Fibroblast of mammary gland (primary cell): ENCODE measurements around the gene GDPD5.

Source experiments
- DNase-seq: peaks from one replicate; pipeline ENCODE4 v3.0.0-alpha.2; 2010; ENCODE audit warnings: low read depth
- H3K4me3 ChIP-seq: 2 replicates; pipeline ENCODE4 v1.5.1; 2011; ENCODE audit warnings: low read depth, mild to moderate bottlenecking, low read length, moderate library complexity; ENCODE audit not compliant: control insufficient read depth
- TF ChIP-seq, protein P1 (sequence below): conservative IDR thresholded peaks from 2 replicates; pipeline ENCODE4 v1.5.1; 2011; ENCODE audit warnings: low read depth, low read length, inconsistent platforms; ENCODE audit not compliant: control insufficient read depth, insufficient read depth

The GDPD5 gene

DNA sequence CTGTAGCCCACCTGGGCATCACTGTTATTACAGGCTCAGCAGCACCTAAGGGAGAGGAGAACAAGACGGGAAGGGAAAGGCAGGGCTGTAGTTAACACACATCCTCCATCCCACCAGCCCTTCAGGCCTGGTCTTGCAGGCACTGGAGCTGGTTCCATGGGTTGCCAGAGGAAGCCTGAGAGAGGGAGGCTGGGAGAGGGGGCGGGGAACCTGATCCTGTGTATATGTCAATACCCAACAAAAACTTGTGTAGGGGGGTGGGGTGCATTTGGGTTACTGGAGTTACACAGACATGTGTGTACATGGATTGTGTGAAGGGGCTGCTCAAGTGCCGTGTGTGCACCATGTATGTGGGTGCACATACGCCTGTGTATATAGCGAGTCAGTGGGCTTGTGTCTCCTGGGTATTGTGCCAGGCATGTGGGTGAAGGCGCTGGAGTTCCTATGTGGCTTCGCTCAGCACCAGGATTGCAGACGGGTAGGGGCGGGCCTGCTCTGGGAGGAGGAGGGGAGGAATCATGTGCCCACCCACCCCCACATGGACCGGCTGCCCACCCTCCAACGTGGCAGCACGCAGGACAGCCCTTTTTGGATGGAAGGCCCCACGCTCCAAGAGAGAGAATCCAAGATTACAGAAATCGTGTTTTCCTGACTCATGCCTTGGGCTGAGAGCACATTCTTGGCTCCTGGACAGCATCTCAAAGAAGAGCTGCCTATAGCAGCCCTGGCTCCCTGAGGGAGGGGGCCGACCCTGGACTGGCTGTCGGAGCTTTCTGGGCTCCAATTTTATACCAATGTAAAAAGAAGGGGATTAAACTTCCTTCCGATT, 32.1 kb upstream of the GDPD5 start:
- TF ChIP-seq, protein P1, sequence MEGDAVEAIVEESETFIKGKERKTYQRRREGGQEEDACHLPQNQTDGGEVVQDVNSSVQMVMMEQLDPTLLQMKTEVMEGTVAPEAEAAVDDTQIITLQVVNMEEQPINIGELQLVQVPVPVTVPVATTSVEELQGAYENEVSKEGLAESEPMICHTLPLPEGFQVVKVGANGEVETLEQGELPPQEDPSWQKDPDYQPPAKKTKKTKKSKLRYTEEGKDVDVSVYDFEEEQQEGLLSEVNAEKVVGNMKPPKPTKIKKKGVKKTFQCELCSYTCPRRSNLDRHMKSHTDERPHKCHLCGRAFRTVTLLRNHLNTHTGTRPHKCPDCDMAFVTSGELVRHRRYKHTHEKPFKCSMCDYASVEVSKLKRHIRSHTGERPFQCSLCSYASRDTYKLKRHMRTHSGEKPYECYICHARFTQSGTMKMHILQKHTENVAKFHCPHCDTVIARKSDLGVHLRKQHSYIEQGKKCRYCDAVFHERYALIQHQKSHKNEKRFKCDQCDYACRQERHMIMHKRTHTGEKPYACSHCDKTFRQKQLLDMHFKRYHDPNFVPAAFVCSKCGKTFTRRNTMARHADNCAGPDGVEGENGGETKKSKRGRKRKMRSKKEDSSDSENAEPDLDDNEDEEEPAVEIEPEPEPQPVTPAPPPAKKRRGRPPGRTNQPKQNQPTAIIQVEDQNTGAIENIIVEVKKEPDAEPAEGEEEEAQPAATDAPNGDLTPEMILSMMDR: no peak
- H3K4me3 ChIP-seq: peak overlapping the region; percentile 17
- DNase-seq: peak; percentile 92

DNA sequence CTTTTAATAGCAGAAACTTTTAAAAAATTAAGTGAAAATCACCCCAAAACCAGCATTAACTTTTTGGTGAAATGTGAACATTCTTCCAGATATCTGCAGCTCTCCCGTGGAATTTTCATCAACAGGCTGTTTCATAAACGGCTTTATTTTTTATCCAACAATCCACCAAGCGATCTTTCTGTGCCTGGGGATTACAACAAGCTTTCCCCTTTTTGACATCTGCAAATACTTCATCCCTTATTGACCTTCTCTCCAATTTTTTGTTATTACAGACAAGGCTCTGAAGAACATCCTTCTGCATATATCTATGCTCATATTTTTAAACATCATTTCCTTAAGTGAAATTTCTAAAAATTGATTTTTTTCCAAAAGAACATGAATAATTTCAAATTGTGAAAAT, 30.5 kb upstream of the GDPD5 start:
- TF ChIP-seq, protein P1: no peak
- H3K4me3 ChIP-seq: no peak overlapping the region
- DNase-seq: no peak

DNA sequence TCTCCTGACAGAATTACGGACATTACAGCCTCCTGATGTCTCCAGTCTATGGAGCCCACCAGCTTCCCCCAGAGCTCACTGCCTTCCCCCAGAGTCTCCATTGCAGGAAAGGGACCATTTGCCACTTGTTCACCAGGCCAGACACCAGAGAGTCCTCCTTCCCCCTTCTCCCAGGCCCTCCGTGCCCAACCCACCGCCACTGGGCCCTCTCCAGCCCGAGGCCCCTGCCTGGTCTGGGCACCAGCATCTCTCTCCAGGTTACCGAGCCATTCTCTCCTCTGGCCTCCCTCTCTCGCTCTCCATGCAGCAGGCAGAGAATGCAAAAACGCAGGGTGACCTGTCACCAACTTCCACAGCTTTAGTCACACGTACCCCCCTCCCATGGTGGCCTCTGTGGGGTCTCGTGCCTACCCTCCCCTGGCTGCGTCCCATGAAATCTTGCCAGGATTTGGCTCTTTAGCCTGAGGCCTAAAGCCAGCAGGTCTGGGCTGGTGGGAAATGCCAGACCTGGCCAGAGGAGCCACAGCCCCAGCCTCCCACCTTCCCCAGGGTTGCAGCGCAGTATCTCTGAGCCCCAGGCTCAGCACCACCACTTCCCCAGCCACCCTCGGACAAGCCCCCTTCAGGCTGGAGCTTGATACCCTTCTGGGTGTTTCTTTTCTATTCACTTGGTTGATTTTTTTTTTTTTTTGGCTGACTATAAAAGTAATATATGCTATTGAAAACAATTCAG, 29.5 kb upstream of the GDPD5 start:
- TF ChIP-seq, protein P1: no peak
- no peak for DNase-seq
- H3K4me3 ChIP-seq: peak overlapping the region; percentile 36

DNA sequence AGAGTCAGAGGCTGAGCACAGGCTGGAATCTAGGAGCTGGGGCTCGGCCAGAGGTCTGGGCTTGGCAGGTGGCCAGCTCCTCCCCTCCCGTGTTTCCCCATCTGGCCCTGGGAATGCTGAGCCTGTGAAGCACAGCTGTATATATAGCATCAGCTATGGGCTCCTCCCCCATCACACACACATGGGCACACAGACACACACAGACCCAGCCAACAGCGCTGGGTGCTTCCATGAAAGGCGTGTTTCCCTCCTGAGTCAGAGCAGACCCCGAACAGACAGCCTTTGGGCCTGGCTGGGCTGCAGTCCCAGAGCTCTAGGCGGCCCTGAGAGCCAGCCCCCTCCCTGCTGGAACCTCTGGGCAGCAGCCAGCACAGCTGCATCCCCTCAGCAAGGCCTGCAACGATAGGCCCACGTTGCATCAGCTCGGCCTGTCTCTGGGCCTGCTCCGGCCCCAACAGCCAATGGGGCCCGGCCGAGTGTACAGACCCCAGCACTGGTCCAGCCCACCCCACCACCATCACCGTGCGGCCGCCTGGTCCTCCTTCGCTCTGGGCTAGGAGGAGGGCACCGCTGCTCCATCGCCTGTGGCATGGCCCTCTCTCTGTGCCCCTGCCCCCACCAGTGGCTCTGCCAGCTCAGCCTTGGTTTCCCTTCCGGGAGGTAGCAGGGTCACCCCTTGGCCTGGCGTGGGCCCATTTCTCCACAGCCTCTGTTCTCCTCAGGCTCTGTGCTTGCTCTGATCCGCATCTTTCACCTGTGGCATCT, 28.7 kb upstream of the GDPD5 start:
- TF ChIP-seq, protein P1: no peak
- peak; percentile 100 for DNase-seq
- H3K4me3 ChIP-seq: peak overlapping the region; percentile 36

DNA sequence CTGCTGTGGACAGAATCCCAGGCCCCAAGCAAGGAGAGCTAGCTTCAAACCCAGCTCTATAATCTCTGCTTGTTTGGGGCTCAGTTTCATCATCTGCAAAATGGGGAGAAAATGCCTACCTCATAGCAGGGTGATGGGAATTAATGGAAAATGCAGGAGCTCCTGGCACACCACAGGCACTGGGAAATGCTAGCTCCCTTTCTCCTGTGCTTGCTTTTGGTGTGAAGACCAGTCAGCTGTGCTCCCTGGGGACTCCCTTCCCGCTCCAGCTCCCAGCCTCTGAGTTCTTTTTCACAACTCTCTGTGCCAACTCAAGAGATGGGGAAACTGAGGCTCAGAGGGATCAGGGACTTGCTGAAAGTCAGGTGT, 28.1 kb upstream of the GDPD5 start:
- no peak for DNase-seq
- no peak overlapping the region for H3K4me3 ChIP-seq
- TF ChIP-seq, protein P1: no peak

DNA sequence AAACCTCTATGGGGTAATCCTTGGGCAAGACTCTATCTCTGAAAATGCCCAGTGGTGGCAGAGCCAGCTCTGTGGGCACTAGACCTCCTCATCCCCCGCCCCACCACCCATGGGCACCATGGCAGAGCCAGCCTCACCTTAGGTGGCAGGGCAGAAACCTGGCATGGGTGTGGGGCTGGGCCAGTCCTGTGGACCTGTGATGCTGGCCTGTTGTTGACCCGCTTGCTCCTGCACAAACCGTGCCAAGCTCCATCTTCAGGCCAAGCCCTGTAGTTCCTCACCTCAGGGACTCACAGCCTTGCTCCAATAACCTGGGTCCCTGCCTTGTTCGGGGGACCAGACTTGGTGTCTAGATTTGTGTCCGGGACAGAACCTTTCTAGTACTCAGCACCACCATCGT, 27.4 kb upstream of the GDPD5 start:
- no peak overlapping the region for H3K4me3 ChIP-seq
- no peak for DNase-seq
- TF ChIP-seq, protein P1: no peak
